ENCODE measurements around the gene PARD6G.
"Not testable (repeated sequence)": the region's sequence is repeated elsewhere in the genome, so short reads cannot be mapped to it uniquely, and the experiment has no call there.

PARD6G gene

DNA sequence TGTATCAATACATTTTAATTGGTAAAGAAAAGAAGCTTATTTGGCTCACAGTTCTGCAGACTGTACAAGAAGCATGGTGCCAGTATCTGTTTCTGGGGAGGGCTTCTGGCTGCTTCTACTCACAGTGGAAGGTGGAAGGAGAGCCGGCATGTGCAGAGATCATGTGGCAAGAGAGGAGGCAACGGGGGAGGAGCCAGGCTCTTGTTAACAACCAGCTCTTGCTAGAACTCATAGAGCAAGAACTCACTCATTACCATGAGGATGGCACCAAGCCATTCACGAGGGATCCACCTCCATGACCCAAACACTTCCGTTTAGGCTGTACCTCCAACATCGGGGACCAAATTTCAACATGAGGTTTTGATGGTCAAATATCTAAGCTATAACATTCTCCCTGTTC lies 7.5 kb downstream of the PARD6G start:
- DNase-seq = no peak

DNA sequence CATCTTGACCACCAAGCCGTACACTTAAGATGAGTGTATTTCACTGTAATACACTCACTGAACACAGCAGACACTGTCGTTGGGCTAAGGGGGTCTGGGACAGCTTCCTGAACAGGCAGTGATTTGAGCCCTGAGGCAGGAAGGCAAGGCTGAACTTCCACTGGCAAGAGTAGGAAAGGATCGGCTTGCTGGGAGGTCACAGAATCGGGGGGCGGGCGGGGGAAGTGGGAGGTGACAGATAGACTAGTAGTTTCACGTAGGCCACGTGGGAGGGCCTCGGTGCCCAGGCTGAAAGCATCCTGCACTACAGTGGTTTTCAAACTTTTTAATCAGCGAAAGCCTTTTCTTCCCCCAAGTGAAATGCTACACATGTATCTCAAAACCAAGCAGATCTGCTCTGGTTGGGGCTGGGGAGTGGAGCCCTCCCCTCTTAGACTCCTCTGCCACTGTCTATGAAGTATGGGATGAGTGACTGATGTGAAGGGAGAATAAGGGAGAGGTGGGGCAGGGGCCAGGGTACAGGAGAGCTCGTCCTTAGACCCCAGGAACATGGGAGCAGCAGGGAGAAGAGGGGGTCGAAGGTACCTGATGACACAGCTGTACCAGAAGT lies 8.6 kb downstream of the PARD6G start:
- DNase-seq = no peak

DNA sequence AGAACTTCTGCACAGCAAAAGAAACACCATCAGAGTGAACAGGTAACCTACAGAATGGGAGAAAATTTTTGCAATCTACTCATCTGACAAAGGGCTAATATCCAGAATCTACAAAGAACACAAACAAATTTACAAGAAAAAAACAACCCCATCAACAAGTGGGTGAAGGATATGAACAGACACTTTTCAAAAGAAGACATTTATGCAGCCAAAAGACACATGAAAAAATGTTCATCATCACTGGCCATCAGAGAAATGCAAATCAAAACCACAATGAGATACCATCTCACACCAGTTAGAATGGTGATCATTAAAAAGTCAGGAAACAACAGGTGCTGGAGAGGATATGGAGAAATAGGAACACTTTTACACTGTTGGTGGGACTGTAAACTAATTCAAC lies 9.8 kb downstream of the PARD6G start:
- DNase-seq = not testable (repeated sequence)

DNA sequence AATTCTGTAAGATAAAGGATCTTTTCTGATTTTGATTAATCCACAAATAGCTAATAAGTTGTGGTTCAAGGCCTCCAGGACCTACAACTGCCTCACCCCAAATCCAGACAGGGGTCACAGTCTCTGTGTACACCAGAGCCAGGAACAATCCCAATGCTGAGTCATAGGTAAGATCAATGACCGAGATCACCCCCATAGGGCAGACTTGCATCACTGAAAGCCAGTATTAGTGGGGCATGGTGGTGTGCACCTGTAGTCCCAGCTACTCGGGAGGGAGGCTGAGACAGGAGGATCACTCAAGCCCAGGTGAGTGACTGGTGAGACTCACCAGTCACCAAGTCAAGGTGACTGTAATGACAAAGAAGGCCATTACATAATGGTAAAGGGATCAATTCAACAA lies 12.9 kb downstream of the PARD6G start:
- no peak for DNase-seq

DNA sequence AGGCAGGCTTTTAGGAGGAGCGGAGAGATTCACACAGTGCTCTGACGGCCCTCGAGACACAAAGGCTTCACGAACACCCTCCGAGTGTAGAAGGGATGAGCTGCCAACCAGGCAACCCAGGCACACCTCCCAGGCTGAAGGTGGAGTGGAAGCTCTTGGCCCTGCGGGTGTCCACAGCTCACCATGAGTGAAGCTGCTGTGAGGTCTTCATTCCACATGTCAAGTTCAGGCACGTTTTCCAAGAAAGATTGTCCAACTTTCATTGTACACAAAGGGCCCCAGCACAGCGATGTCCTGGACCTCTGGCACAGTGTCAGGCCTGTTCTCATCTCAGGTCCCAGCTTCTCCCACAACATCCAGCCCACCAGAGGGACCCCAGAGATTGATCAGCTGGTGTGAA lies 13.4 kb downstream of the PARD6G start:
- no peak for DNase-seq

DNA sequence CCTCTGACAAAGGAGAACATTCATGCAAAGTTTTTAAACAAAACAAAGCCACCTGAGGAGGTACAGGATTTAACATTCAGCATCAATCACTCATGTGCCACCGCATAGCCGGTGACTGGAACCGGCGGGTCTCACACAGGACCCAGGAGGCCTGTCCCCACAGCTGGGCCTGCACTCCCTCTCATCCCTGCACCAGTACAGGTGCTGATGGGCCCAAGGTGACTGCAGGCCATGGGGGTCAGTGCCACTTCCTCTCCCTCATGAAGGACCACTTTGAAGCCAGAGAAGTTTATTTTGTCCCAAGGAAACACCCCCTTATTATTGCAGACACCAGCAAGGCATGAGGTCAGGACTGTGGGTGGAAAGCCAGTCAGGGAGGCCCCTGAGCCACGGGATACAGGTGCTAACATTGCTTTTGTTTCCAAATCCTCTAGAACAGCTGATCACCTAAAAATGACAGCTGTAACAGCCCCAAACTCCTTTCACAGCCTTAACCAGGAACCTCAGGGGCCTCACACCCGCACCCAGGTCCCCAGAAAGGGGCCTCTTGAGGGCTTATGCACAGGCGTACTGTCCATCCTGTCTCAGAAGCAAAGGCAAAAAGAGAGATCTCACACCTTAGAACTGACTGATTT lies 14.0 kb downstream of the PARD6G start:
- no peak for DNase-seq

DNA sequence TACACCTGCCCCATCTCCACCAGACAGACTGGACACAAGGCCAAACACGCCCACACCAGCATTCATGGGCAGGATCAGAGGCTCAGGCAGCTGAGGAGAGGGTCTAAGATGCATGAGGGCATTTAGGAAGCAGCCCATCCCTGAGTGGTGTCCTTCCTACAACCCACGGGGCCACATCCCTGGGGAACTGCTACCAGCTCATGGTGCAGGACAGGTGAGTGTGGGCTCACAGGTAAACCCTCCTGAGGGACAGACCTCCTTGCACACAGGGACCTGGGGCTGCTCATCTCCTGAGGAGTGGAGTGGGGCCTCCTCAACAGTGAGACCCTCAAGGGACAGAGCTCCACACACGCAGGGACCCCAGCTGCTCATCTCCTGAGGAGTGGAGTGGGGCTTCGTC lies 14.6 kb downstream of the PARD6G start:
- DNase-seq = no peak

DNA sequence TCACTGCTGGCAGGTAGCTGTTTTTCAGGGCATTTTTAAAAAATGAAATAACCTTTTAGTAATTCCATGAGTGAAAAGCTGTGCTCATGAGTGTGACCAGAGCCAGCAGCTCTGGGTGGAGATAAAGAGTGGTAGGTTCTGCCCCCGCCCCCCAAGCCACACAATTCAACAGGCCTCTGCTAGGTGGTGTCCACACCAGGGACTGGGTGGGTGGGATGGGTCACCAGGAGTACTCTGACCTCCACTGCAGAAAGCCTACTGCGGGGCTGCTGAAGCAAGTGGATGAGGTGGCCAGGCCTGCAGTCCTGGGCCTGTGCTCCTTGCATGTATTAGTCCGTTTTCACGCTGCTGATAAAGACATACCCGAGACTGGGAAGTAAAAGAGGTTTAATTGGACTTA lies 15.3 kb downstream of the PARD6G start:
- DNase-seq = no peak

DNA sequence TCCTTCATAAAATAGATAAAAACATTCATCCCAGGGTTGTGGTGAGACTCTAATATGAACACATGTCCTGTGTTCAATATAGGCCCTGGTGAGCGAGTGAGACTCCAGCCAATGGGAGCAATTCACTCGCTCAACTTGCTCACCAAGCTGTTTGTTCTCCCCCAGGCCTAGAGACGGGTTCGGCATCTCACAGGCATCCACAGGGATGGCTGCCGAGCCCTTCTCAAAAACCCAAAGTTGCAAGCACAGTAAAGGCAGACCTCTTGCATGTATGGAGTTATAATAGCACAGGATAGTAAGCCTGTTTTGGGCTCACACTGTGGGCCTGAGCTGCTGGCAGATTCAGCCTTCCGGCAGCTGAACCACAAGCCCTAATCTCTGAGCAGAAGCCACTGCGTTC lies 15.7 kb downstream of the PARD6G start:
- DNase-seq = no peak

DNA sequence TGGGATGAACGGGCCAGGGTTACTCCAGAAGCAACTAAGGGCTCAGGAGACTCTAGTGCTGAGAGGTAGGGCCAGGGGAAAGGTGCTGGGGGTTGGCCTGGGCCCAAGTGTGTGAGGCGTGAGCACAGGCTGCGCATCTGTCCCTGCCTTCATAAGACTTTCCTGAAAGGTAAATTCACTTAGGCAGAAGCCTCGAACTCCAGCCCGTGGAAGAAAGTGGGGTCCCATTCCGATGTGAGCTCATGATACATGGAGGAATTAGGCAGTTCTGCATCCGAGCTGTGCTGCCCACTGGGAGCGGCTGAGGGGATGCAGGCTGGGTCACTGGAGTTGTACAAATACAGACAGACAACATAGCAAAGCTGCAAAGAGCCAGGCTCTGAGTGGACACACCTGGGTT lies 16.2 kb downstream of the PARD6G start:
- no peak for DNase-seq

DNA sequence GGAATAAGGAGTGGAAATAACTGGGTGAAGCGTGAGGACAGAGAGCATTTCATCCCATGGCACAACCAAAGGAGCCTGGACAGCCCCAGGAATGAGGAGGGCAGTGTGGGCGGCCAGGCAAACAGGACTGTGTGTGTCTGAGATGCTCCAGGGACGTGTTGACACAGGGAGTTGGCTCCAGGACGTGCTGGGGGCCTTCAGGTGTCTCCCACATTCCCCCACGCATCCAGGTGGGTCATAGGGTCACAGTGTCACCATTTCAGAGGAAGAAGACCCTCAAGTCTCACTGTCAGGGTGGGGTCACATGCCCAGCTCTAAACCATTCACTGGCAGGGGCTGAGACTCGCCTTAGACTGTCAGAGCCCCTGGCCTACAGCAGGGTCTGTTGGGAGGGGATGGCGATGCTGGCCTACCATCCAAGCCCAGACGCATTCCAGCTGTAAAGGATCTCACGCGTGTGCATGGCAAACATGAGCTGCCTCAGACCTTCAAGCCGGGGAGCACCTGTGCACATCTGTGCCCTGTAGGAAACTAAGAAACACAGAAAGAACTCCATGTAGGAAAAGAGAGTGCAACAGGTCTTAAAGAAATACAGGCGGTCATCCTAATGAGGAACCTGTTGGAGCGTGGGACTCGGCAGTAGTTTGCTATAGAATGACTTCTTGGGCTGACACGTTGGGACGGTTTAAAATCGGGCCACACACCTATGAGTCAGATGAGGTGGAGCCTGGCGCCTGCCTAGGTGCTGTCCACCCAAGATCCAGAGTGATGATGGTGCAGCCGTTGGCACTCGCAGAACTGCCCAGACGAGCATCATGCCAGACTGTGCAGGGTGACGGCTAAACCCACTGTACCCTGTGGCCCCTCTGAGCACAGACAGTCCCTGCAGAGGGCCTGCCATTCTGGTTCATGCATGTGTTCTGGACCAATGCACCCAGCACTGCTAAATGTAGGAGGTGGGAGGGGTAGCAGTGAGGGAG lies 17.3 kb downstream of the PARD6G start:
- DNase-seq = no peak

DNA sequence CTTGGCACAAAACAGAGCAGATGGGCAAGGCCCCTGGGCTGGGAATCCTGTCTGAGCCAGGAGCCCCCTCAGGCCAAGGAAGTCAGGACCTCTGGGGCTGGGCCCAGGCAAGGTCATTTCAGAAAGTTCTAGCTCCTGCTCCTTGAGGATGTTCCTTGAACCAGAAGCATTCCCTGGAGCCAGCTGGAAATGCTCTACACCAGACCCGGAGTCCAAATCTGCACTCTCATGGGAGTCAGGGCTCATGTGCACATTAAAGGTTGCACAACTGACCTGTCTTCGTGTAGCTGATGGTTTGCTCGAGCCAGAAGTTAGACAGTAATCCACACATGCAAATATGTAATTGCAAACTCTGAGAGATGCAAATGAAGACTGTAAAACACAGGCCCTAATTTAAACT lies 18.0 kb downstream of the PARD6G start:
- DNase-seq = no peak

DNA sequence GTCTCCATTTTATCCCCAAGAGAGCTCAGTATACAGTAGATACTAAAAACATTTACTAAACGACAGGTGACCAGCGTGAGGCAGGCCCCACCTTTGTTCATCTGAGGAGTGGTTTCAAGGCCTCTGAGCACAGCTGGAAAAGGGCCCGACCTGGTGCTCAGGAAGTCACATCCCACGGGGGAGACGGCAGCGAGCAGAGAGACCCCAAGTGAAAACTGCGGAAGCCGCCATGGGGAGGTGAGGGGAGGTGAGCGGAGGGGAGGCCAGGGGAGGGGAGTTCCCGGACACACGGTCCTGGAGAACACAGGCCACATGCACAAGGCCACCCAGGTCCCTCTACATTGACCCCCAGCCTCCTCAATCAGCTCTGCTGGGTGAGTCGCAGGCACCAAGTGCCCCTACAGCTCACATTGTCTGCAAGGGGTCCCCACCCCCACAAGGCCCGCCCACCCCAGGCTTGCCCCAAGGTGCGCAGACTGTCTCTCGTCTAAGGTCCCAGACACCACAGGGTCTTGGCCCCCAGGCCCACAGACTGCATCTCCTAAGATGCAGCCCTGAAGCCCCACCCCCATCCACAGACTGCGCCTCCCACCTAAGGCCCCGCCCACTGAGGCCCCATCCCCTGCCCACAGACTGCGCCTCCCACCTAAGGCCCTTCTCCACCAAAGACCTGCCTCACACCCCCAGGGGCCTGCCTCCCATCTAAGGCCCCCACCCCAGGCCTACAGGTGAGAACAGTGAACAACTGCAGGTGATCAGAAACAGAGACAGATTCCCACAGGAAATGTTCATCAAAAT lies 19.1 kb downstream of the PARD6G start:
- DNase-seq = no peak

DNA sequence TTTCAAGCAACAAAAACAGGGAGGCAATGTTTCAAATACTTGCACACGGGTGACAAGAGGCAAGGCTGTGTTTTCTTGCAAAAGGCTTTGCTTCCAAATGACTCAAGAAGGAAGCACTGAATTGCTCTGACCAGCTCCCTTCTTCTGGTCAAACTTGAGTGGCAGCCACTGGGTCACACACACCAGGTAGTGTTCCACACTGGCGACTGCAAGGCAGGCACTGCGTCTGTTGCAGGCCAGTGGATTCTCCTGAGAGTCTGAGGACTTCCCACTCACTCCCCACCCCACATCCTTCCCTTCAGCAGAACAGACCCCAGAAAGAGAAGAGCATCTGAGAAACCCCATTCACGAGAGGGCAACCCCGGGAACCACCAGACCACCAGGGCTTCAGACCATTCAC lies 19.8 kb downstream of the PARD6G start:
- DNase-seq = no peak

DNA sequence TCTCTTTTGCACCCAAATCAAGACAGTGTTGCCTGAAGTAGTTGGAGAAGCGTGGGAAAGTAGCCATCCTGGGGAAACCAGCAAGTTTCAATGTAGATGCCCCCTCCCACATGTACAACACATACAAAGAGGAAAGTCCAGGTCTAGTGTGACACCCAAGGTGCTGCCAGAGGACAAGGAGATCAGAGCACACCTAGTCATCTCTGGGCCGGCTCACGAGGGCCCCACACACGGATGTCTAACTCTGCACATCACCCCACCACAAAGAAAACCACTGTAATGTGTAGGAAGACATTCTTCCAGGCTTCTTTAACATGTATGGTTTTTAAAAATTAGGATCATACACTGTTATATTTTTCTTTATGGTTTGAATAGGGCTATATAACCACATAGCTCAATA lies 21.6 kb downstream of the PARD6G start:
- DNase-seq = no peak

DNA sequence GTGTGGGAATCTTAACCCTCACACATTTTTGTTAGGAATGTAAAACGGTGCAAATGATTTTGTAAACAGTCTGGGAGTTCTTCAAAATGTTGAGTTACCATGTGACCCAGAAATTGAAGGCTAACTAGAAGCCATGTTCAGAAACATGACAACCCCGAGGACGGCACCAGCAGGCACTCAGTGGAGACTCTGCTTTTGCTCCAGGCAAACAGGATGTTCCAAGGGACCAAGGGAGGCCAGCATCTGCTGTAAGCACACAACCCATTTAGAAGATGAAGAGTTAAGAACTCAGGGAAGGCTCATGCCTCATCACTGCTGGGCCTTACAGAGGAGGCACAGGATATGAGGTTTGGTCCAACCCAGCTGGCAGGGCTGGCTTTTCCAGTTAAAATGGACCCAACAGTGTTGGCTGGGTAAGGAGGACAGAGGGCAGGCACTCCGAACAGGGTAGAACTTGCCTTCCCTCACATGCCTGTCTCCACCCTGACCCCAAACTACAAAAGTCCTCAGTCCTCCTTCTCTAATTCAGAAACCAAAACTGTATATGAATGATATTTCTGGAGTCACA lies 23.6 kb downstream of the PARD6G start:
- DNase-seq = no peak

DNA sequence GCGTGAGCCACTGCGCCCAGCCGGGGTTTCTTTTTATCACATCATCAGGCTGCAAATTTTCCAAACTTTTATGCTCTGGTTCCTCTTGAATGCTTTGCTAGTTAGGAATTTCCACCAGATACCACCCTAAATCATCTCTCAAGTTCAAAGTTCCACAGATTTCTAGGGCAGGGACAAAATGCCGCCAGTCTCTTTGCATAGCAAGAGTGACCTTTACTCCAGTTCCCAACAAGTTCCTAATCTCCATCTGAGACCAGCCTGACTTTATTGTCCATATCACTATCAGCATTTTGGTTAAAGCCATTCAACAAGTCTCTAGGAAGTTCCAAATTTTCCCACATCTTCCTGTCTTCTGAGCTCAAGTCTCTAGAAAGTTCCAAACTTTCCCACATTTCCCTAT lies 27.8 kb downstream of the PARD6G start:
- not testable (repeated sequence) for DNase-seq

DNA sequence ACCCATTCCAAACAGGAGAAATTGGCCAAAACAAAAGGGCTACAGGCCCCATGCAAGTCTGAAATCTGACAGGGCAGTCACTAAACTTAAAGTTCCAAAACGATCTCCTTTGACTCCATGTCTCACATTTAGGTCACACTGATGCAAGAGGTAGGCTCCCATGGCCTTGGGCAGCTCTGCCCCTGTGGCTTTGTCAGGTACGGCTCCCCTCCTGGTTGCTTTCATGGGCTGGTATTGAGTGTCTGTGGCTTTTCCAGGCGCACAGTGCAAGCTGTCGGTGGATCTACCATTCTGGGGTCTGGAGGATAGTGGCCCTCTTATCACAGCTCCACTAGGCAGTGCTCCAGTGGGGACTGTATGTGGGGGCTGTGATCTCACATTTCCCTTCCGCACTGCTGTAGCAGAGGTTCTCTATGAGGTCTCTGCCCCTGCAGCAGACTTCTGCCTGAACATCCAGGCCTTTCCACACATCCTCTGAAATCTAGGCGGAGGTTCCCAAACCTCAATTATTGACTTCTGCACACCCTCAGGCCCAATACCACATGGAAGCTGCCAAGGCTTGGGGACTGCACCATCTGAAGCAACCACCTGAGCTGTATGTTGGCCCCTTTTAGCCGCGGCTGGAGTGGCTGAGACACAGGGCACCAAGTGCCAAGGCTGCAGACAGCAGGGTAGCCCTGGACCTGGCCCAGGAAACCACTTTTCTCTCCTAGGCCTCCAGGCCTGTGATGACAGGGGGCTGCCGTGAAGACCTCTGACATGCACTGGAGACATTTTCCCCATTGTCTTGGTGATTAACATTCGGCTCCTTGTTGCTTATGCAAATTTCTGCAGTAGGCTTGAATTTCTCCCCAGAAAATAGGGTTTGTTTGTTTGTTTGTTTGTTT lies 28.7 kb downstream of the PARD6G start:
- DNase-seq = no peak

DNA sequence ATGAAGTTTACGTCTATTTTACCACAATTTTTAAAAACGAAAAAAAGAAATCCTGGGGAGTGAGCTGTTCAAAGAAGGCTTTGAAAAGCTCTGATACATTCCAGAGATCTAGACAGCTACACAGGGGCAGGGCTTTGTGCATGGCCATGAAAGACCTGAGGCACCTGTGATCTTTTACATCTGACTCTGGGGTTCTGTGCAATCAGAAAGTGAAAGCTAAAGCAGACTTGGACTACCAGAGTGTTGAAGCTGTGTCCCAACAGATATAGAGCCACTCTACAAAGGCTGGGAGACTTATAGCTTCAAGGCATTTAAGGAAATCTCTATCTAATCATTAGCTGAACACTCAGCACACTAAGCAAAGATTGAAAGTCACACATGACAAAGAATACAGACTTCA lies 34.1 kb downstream of the PARD6G start:
- no peak for DNase-seq

DNA sequence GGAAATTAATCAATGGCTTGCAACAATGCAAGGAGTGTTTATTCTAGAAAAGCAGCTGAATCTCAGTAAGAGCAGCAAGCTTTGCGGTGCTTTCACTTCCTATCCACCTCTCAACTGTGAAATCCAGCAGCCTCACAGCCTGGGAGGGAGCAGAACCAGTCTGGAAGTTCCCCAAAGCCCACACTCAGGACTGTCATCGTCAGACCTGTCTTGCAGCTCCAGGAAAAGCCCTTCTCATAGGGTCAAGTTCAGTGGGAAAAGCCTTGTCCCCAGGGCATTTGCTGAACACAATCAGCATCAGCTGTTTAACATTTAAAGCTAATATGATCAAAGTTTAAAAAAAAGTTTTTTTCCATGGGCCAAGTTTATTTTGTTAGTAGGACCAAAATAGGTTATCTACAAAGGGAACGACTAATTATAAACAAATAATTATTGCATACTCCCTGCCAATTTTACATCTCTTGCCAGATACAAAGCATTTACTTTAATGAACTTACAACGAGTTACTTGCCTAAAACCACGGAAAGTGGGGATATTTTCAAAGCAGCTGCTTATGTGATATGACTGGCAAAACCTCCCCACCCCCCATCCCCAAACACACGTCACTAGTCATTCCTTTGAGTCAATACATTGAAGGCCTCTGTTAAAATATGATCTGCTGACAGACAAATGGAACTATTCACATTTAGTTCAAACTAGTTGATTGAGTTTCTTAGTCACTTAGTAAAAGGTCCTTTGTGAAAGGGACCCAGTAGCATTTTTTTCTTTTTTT lies 36.8 kb downstream of the PARD6G start:
- DNase-seq = no peak

DNA sequence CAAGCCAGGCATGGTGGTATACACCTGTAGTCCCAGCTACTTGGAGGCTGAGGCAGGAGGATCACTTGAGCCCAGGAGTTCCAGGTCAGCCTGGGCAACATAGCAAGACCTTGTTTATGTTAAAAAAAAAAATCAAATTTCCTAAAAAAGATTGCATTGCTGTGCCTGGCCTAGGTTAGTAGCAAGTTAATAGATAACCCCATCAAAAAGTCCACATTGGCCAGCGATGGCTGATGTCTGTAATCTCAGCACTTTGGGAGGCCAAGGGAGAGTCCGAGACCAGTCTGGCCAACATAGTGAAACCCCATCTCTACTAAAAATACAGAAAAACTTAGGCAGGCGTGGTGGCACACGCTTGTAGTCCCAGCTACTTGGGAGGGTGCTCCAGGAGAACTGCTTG lies 38.7 kb downstream of the PARD6G start:
- no peak for DNase-seq
